BLaER1 treated with 17β-estradiol and CSF1 and Interleukin-3, amounts not matched to agents 10 nM and 100 nM (cell line): ENCODE measurements around the gene ESRRA.
"Not testable (repeated sequence)": the region's sequence is repeated elsewhere in the genome, so short reads cannot be mapped to it uniquely, and the experiment has no call there.

Experiments
- H3K27ac ChIP-seq, 11 experiments: shearing (Covaris generic); formaldehyde crosslinking; 2 replicates each; pipeline ENCODE4 v1.8.1; 2022
- H3K27me3 ChIP-seq, 11 experiments: shearing (Covaris generic); formaldehyde crosslinking; 2 replicates each; pipeline ENCODE4 v1.8.1; 2022
- H3K36me3 ChIP-seq, 11 experiments: shearing (Covaris generic); formaldehyde crosslinking; 2 replicates each; pipeline ENCODE4 v1.8.1; 2022
- H3K4me1 ChIP-seq, 10 experiments: shearing (Covaris generic); formaldehyde crosslinking; 2 replicates each; pipeline ENCODE4 v1.8.1; 2022
- H3K4me2 ChIP-seq, 11 experiments: shearing (Covaris generic); formaldehyde crosslinking; 2 replicates each; pipeline ENCODE4 v1.8.1; 2022
- H3K4me3 ChIP-seq, 10 experiments: shearing (Covaris generic); formaldehyde crosslinking; 2 replicates each; pipeline ENCODE4 v1.8.1; 2022
- H3K9ac ChIP-seq, 11 experiments: shearing (Covaris generic); formaldehyde crosslinking; 2 replicates each; pipeline ENCODE4 v1.8.1; 2022
- H3K9me3 ChIP-seq, 11 experiments: shearing (Covaris generic); formaldehyde crosslinking; replicated peaks in 1 of 11; 2 replicates each; pipeline ENCODE4 v1.8.1; 2022
- H4K20me1 ChIP-seq, 11 experiments: shearing (Covaris generic); formaldehyde crosslinking; 2 replicates each; pipeline ENCODE4 v1.8.1; 2022
- Cebpa-rat ChIP-seq, 11 experiments: shearing (Covaris generic); IDR thresholded peaks; 2 replicates each; pipeline ENCODE4 v1.8.1; 2022

ESRRA gene

DNA sequence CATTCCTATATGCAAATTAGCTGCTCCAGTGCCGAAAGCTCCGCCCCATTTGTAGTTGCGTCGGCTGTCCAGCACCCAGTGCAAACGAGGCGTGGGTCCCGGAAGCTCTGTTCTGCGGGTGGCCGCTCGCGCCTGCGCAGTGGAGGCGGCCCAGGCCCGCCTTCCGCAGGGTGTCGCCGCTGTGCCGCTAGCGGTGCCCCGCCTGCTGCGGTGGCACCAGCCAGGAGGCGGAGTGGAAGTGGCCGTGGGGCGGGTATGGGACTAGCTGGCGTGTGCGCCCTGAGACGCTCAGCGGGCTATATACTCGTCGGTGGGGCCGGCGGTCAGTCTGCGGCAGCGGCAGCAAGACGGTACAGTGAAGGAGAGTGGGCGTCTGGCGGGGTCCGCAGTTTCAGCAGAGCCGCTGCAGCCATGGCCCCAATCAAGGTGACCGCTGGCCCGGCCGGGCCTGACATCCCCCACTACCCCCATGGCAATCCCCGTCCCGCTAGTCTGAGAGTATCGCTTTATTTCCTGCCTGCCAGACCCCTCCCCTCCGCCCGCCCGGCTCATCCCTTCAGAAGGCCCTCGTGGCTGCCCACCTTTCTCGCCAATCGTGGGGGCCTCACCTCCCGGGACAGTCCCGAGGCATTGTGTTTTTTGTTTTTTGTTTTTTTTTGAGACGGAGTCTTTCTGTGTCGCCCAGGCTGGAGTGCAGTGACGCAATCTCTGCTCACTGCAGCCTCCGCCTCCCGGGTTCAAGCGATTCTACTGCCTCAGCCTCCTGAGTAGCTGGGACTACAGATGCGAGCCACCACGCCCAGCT is 12.8 kb downstream of the ESRRA start, which contains the start of gene PRDX5:
Gene PRDX5 (plus strand): TSS at position 161 of the 805 bp plus-strand sequence. CDS start 95 bp downstream, at position 256.
- Histone ChIP-seq H3K9me3 (no peaks in the 10 kb centered on the region), H4K20me1 (peaks cover 8 to 40% (median 33%) of the 10 kb centered on the region in 11 experiments; a peak in 19 of 22 replicates), H3K4me3 (peak within 1 kb of the TSS; percentile 73 to 92 (median 81)), H3K27ac (peak within 1 kb of the TSS; percentile 86 to 94 (median 89)), H3K4me2 (peak within 1 kb of the TSS; percentile 86 to 97 (median 94)), H3K36me3 (peaks cover 33 to 62% (median 47%) of the 10 kb centered on the region in 11 experiments), H3K4me1 (peaks cover 31 to 66% (median 44%) of the 10 kb centered on the region in 10 experiments), H3K27me3 (no peaks in the 10 kb centered on the region), H3K9ac (peak within 1 kb of the TSS; percentile 81 to 94 (median 85))
- TF ChIP-seq Cebpa-rat (IDR thresholded peaks at IDR 0.05) = peak in 8 of 11 experiments; percentile 25 to 76 (median 49); a peak in 9 of 22 replicates

DNA sequence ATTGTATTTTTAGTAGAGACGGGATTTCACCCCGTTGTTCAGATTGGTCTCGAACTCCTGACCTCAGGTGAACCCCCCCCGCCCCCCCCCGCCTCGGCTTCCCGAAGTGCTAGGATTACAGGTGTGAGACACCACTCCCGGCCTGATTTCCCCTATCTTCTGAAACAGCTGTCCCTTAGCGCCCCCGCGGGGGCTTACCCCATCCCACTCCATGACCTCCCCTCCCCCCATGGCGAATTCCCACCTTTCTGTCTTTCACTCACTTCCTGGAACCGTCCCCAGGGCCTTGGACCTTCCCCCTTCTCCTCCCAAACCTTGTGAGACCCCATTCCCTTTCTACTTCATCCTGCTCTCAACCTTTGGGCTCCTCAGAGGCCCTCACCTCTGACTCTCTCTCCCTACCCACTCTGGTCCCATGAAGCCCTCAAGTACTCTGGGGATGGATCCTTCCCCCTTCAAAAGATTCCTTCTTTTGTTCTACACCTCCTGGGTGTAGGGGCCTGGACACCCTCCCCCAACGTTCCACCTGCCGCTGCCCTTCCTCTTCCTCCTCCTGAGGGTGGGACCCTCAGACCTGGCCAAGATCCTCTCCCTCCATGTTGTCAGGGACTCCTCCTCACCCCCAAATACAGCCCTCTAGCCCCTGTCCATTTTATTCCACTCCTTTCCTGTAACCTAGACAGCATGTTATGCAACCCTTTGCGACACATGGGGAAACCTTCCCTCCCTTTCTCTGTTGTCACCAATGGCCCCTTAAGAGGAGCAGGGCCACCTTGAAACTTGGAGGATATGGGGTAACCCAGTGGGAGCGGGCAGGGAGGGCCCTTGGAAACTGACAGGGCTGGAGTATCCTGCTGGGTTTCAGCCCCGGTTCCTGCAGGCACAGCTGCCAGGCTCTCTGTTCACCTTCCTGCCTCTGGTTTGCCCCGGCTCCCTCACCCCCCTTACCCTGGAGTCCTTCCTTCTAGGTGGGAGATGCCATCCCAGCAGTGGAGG is 13.7 kb downstream of the ESRRA start:
- Histone ChIP-seq H3K9me3 (no peaks in the 10 kb centered on the region), H3K4me1 (peaks cover 37 to 66% (median 46%) of the 10 kb centered on the region in 10 experiments), H3K4me3 (peak overlapping the region; percentile 73 to 92 (median 81)), H3K36me3 (peaks cover 24 to 53% (median 39%) of the 10 kb centered on the region in 11 experiments), H4K20me1 (peaks cover 1 to 31% (median 24%) of the 10 kb centered on the region in 11 experiments; a peak in 18 of 22 replicates), H3K4me2 (peak overlapping the region; percentile 86 to 97 (median 94)), H3K27ac (peak overlapping the region; percentile 35 to 94 (median 88); a peak in 21 of 22 replicates), H3K9ac (peak overlapping the region; percentile 81 to 94 (median 85)), H3K27me3 (no peaks in the 10 kb centered on the region)
- peak in 4 of 11 experiments; percentile 14 to 65 (median 38); a peak in 4 of 22 replicates for TF ChIP-seq Cebpa-rat (IDR thresholded peaks at IDR 0.05)

GRCh38 chr11:64320556-64320955 is 15.2 kb downstream of the ESRRA start:
- 0 out of 22 replicates have a peak overlapping the region, but pooled peaks of 2 of the 11 experiments have one; percentile 13 to 19 for H3K9ac ChIP-seq
- no peak for TF ChIP-seq Cebpa-rat (IDR thresholded peaks at IDR 0.05)
- H3K9me3 ChIP-seq = no peaks in the 10 kb centered on the region
- 0 out of 22 replicates have a peak overlapping the region, but pooled peaks of 1 of the 11 experiments have one; percentile 96 for H3K4me2 ChIP-seq
- peaks cover 9 to 38% (median 24%) of the 10 kb centered on the region in 11 experiments for H3K36me3 ChIP-seq
- no peaks in the 10 kb centered on the region for H3K27me3 ChIP-seq
- no peak overlapping the region for H3K4me3 ChIP-seq
- peaks cover 0 to 16% (median 9%) of the 10 kb centered on the region in 11 experiments; a peak in 14 of 22 replicates for H4K20me1 ChIP-seq
- H3K4me1 ChIP-seq = peaks cover 24 to 53% (median 42%) of the 10 kb centered on the region in 10 experiments
- H3K27ac ChIP-seq = peak overlapping the region in 1 of 11 experiments; percentile 38; a peak in 1 of 22 replicates

- Histone ChIP-seq H3K4me1 (peaks cover 19 to 48% (median 38%) of the 10 kb centered on the region in 10 experiments), H4K20me1 (peaks cover 0 to 11% (median 5%) of the 10 kb centered on the region in 11 experiments; a peak in 11 of 22 replicates), H3K4me3 (no peak overlapping the region), H3K9me3 (no peaks in the 10 kb centered on the region), H3K36me3 (peaks cover 5 to 34% (median 19%) of the 10 kb centered on the region in 11 experiments; a peak in 21 of 22 replicates), H3K27me3 (no peaks in the 10 kb centered on the region), H3K27ac (peak overlapping the region in 4 of 11 experiments; percentile 1 to 38 (median 16); a peak in 3 of 22 replicates), H3K9ac (peak overlapping the region in 6 of 11 experiments; percentile 10 to 29 (median 18); a peak in 1 of 22 replicates), H3K4me2 (no peak overlapping the region)
- no peak for TF ChIP-seq Cebpa-rat (IDR thresholded peaks at IDR 0.05)
These were observed 15.7 kb downstream of the ESRRA start for GRCh38 chr11:64321026-64321425.

DNA sequence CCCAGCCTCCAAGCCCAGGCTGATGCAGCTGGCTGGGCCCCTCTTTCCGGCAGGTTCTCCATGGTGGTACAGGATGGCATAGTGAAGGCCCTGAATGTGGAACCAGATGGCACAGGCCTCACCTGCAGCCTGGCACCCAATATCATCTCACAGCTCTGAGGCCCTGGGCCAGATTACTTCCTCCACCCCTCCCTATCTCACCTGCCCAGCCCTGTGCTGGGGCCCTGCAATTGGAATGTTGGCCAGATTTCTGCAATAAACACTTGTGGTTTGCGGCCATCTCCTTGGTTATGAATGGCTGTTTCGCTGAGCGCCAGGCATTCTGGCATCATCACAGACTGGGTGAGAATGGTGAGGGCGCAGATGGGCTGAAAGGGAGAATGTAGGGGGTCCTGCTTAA is 16.2 kb downstream of the ESRRA start:
- Histone ChIP-seq H3K36me3 (peaks cover 0 to 30% (median 14%) of the 10 kb centered on the region in 11 experiments; a peak in 17 of 22 replicates), H4K20me1 (peaks cover 0 to 6% (median 0%) of the 10 kb centered on the region in 11 experiments; a peak in 5 of 22 replicates), H3K4me2 (no peak overlapping the region), H3K9me3 (no peaks in the 10 kb centered on the region), H3K27me3 (no peaks in the 10 kb centered on the region), H3K27ac (peak overlapping the region in 4 of 11 experiments; percentile 1 to 38 (median 16); a peak in 2 of 22 replicates), H3K4me1 (peaks cover 14 to 43% (median 33%) of the 10 kb centered on the region in 10 experiments), H3K4me3 (no peak overlapping the region), H3K9ac (peak overlapping the region in 3 of 11 experiments; percentile 10 to 28 (median 17); a peak in 2 of 22 replicates)
- TF ChIP-seq Cebpa-rat (IDR thresholded peaks at IDR 0.05) = no peak

DNA sequence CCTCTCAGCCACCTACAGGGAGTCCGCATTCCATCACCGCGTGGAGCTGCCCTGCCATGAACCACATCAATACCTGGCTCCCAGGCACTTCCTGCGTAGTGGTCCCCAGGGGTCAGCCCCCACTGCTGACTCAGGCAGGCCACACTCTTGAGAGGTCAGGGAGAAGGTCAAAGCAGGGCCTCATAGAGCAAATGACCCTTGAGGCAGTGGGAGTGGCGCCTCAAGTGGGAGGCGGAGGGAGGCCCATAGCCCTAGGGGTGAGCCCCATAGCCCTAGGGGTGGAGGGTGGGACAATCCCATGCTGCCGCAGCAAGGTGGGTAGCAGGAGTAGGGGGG is 17.6 kb downstream of the ESRRA start:
- H3K4me1 ChIP-seq = peaks cover 11 to 40% (median 31%) of the 10 kb centered on the region in 10 experiments
- peak overlapping the region in 4 of 11 experiments; percentile 16 to 47 (median 24); a peak in 3 of 22 replicates for H3K9ac ChIP-seq
- H3K27ac ChIP-seq = peak overlapping the region in 2 of 11 experiments; percentile 36 to 38; a peak in 3 of 22 replicates
- TF ChIP-seq Cebpa-rat (IDR thresholded peaks at IDR 0.05) = no peak
- H4K20me1 ChIP-seq = no peaks in the 10 kb centered on the region
- H3K9me3 ChIP-seq = peaks cover 0 to 11% (median 0%) of the 10 kb centered on the region in 11 experiments; a peak in 9 of 22 replicates
- H3K36me3 ChIP-seq = peaks cover 0 to 30% (median 14%) of the 10 kb centered on the region in 11 experiments; a peak in 15 of 22 replicates
- H3K4me3 ChIP-seq = no peak overlapping the region
- H3K27me3 ChIP-seq = no peaks in the 10 kb centered on the region
- H3K4me2 ChIP-seq = peak overlapping the region in 8 of 11 experiments; percentile 20 to 61 (median 44); a peak in 15 of 22 replicates

DNA sequence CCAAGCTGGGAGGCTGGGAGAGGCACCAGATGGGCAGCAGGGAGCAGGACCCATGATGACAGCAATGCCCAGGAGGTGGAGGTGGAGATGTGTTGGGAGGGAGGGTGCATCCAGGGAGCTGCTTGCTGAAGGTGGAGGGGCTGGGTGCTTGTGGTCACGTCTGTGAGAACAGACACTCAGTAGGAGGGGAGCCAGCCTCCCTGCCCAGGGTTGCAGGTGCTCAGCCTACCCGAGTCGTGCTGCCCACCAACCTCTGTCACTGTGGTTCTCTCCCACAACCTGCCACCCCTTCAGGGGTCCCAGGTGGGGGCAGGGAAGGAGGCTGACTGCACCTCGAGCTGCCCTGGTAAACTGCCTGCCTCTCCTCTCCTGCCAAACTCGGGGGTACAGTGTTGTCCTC is 18.0 kb downstream of the ESRRA start:
- 0 out of 22 replicates have a peak overlapping the region, but pooled peaks of 2 of the 11 experiments have one; percentile 7 to 36 for H3K27ac ChIP-seq
- no peaks in the 10 kb centered on the region for H3K27me3 ChIP-seq
- no peaks in the 10 kb centered on the region for H4K20me1 ChIP-seq
- no peak for TF ChIP-seq Cebpa-rat (IDR thresholded peaks at IDR 0.05)
- peaks cover 0 to 30% (median 14%) of the 10 kb centered on the region in 11 experiments; a peak in 15 of 22 replicates for H3K36me3 ChIP-seq
- H3K4me2 ChIP-seq = peak overlapping the region in 7 of 11 experiments; percentile 36 to 61 (median 45); a peak in 10 of 22 replicates
- H3K9ac ChIP-seq = peak overlapping the region in 4 of 11 experiments; percentile 13 to 41 (median 17); a peak in 2 of 22 replicates
- H3K4me1 ChIP-seq = peaks cover 11 to 40% (median 31%) of the 10 kb centered on the region in 10 experiments
- H3K9me3 ChIP-seq = peaks cover 0 to 11% (median 0%) of the 10 kb centered on the region in 11 experiments; a peak in 9 of 22 replicates
- H3K4me3 ChIP-seq = no peak overlapping the region

GRCh38 chr11:64323984-64324383 is 18.7 kb downstream of the ESRRA start:
- peaks cover 8 to 37% (median 27%) of the 10 kb centered on the region in 10 experiments for H3K4me1 ChIP-seq
- H3K4me3 ChIP-seq, H3K27me3 ChIP-seq, H4K20me1 ChIP-seq: not testable (repeated sequence)
- peak overlapping the region in 1 of 11 experiments; percentile 14; a peak in 1 of 22 replicates for H3K9ac ChIP-seq
- peak overlapping the region in 2 of 11 experiments; percentile 12 to 13; a peak in 1 of 22 replicates for H3K27ac ChIP-seq
- H3K9me3 ChIP-seq = peaks cover 0 to 11% (median 0%) of the 10 kb centered on the region in 11 experiments; a peak in 9 of 22 replicates
- 0 out of 22 replicates have a peak overlapping the region, but pooled peaks of 1 of the 11 experiments have one; percentile 36 for H3K4me2 ChIP-seq
- H3K36me3 ChIP-seq = peaks cover 0 to 30% (median 14%) of the 10 kb centered on the region in 11 experiments; a peak in 15 of 22 replicates
